ENCODE results near the gene MDFI.

Gene MDFI

DNA sequence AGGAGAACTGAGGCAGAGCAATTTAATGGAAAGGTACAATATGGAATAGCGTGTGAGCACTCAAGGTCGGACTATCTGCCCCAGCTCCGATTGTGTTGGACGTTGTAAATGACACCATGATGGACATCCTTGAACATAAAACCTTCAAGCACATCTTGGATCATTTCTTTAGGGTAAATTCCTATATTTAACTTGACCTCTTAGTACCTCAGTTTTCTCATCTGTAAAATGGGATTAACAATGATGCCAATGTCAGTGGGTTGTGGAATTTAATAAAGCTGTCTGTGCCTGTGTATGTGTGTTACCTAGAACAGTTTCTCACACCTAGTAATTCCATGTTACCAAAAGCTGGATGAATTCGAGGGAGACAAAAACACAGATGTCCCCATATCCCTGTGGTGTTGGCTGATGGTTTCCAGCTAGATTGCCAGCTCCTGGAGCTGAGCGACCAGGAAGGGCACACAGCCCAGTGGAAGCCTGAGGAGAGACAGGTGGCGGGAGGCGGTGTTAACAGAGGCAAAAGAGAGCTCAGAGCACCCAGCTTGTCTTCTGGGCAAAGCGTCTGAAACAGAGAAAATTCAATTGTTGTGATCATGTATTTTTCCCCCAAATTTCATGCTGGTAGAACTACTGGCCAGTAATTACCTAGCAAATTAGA is 32.6 kb downstream of the MDFI start:
- Histone ChIP-seq H3K4me3 (no peak overlapping the region), H3K9me3 (ENCODE audit: low read depth, low read length) (no peaks in the 10 kb centered on the region), H3K36me3 (ENCODE audit: insufficient read depth, low read length) (no peaks in the 10 kb centered on the region), H3K27ac (no peak overlapping the region), H3K9ac (ENCODE audit: insufficient read length) (no peak overlapping the region)
- no peak for TF ChIP-seq POLR2AphosphoS5 (IDR thresholded peaks at IDR 0.05; ENCODE audit: borderline replicate concordance, low read depth, low read length)
- no peak for TF ChIP-seq FOXP2 (optimal IDR thresholded peaks at IDR 0.05; ENCODE audit: control extremely low read depth, extremely low read length, insufficient read depth)
- no peak for TF ChIP-seq EZH2 (IDR thresholded peaks at IDR 0.05)
- no peak for DNase-seq (ENCODE audit: low read depth, low spot score)

GRCh38 chr6:41671376-41671775 is 33.1 kb downstream of the MDFI start:
- Histone ChIP-seq H3K36me3 (ENCODE audit: insufficient read depth, low read length) (no peaks in the 10 kb centered on the region), H3K4me3 (no peak overlapping the region), H3K9ac (ENCODE audit: insufficient read length) (no peak overlapping the region), H3K27ac (no peak overlapping the region), H3K9me3 (ENCODE audit: low read depth, low read length) (no peaks in the 10 kb centered on the region)
- no peak for TF ChIP-seq FOXP2 (optimal IDR thresholded peaks at IDR 0.05; ENCODE audit: control extremely low read depth, extremely low read length, insufficient read depth)
- TF ChIP-seq POLR2AphosphoS5 (IDR thresholded peaks at IDR 0.05; ENCODE audit: borderline replicate concordance, low read depth, low read length): no peak
- TF ChIP-seq EZH2 (IDR thresholded peaks at IDR 0.05): no peak
- no peak for DNase-seq (ENCODE audit: low read depth, low spot score)

DNA sequence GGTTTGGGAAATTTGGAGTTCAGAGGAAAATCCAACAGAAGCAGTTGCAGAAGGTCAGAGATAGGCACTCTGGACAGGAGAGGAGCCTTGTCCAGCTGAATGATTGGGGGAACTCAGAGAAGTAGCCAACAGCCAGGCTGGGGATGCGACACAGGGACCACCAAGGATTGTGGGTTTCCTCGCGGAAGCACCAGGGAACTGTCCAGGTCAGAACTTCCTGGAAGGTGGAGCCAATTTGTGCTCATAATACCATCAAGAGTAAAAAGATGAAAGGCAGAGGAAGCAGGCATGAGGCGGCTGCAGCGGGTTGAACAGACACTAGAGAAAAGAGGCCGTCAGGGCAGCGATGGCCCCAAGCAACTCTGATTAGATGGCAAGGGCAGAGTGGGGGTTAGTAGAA is 33.7 kb downstream of the MDFI start:
- H3K27ac ChIP-seq: no peak overlapping the region
- TF ChIP-seq FOXP2 (optimal IDR thresholded peaks at IDR 0.05; ENCODE audit: control extremely low read depth, extremely low read length, insufficient read depth) (no peak), EZH2 (IDR thresholded peaks at IDR 0.05) (no peak), POLR2AphosphoS5 (IDR thresholded peaks at IDR 0.05; ENCODE audit: borderline replicate concordance, low read depth, low read length) (no peak)
- no peak for DNase-seq (ENCODE audit: low read depth, low spot score)

DNA sequence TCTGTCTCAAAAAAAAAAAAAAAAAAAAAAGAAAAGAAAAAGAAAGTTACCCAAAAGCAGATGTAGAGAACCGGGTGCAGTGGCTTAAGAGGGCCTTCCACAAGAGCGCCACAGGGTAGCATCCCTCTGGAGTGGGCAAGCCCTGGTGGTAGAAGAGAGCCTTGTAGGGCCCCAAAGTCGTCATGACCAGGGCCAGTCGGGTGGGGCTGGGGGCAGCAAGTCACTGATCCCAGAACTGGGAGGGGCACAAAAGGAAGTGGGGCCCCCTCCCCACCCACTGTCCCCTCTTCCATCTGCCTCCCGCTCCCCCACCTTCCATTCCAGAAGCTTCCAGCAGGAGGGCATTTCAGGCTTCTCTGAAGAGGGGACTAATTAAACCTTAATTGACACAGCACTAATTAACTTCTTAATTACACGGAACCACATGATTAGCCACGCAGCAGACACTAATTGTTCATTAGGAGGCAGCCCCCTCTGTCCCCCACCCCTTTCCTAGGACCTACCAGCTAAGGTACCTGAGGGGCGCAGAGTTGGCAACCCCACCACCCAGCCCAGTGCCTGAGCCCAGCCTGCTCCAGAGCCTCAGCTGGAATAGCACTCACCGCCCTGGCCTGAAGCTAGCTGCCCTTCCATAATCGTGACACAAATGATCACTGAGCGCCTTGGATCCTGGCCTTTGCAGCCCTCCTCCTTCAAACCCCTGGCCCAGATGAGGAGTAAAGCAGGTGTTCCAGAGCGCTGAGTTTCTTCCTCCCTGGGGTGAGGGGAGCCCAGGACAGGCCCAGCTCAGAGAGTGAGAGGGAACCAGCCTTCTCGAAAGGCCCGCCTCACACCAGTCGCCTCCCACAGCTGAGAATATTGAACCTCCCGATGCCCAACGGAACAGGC is 34.8 kb downstream of the MDFI start:
- Histone ChIP-seq H3K36me3 (ENCODE audit: insufficient read depth, low read length) (no peaks in the 10 kb centered on the region), H3K9me3 (ENCODE audit: low read depth, low read length) (no peaks in the 10 kb centered on the region), H3K4me3 (no peak overlapping the region), H3K27ac (no peak overlapping the region), H3K9ac (ENCODE audit: insufficient read length) (no peak overlapping the region)
- TF ChIP-seq EZH2 (IDR thresholded peaks at IDR 0.05) (no peak), POLR2AphosphoS5 (IDR thresholded peaks at IDR 0.05; ENCODE audit: borderline replicate concordance, low read depth, low read length) (no peak), FOXP2 (optimal IDR thresholded peaks at IDR 0.05; ENCODE audit: control extremely low read depth, extremely low read length, insufficient read depth) (no peak)
- DNase-seq (ENCODE audit: low read depth, low spot score): no peak

More for the DNA sequence above, 33.7 kb downstream of the MDFI start:
- Histone ChIP-seq H3K9me3 (ENCODE audit: low read depth, low read length) (no peaks in the 10 kb centered on the region), H3K9ac (ENCODE audit: insufficient read length) (no peak overlapping the region), H3K36me3 (ENCODE audit: insufficient read depth, low read length) (no peaks in the 10 kb centered on the region), H3K4me3 (no peak overlapping the region)

GRCh38 chr6:41673704-41674000 is 35.4 kb downstream of the MDFI start:
- TF ChIP-seq FOXP2 (optimal IDR thresholded peaks at IDR 0.05; ENCODE audit: control extremely low read depth, extremely low read length, insufficient read depth) (no peak), EZH2 (IDR thresholded peaks at IDR 0.05) (no peak), POLR2AphosphoS5 (IDR thresholded peaks at IDR 0.05; ENCODE audit: borderline replicate concordance, low read depth, low read length) (no peak)
- DNase-seq (ENCODE audit: low read depth, low spot score): no peak
- Histone ChIP-seq H3K36me3 (ENCODE audit: insufficient read depth, low read length) (no peaks in the 10 kb centered on the region), H3K9ac (ENCODE audit: insufficient read length) (no peak overlapping the region), H3K4me3 (no peak overlapping the region), H3K27ac (no peak overlapping the region), H3K9me3 (ENCODE audit: low read depth, low read length) (no peaks in the 10 kb centered on the region)

GRCh38 chr6:41674231-41675000 is 36.1 kb downstream of the MDFI start:
- H3K4me3 ChIP-seq: no peak overlapping the region
- H3K9ac ChIP-seq (ENCODE audit: insufficient read length): no peak overlapping the region
- no peaks in the 10 kb centered on the region for H3K9me3 ChIP-seq (ENCODE audit: low read depth, low read length)
- DNase-seq (ENCODE audit: low read depth, low spot score): no peak
- H3K36me3 ChIP-seq (ENCODE audit: insufficient read depth, low read length): no peaks in the 10 kb centered on the region
- no peak overlapping the region for H3K27ac ChIP-seq
- no peak for TF ChIP-seq EZH2 (IDR thresholded peaks at IDR 0.05)
- TF ChIP-seq FOXP2 (optimal IDR thresholded peaks at IDR 0.05; ENCODE audit: control extremely low read depth, extremely low read length, insufficient read depth): no peak
- TF ChIP-seq POLR2AphosphoS5 (IDR thresholded peaks at IDR 0.05; ENCODE audit: borderline replicate concordance, low read depth, low read length): no peak

- Histone ChIP-seq H3K36me3 (ENCODE audit: insufficient read depth, low read length) (no peaks in the 10 kb centered on the region), H3K9ac (ENCODE audit: insufficient read length) (no peak overlapping the region), H3K9me3 (ENCODE audit: low read depth, low read length) (no peaks in the 10 kb centered on the region), H3K27ac (peak overlapping the region; percentile 31; the same call in 1 of the 2 replicates), H3K4me3 (no peak overlapping the region)
- TF ChIP-seq FOXP2 (optimal IDR thresholded peaks at IDR 0.05; ENCODE audit: control extremely low read depth, extremely low read length, insufficient read depth): no peak
- TF ChIP-seq POLR2AphosphoS5 (IDR thresholded peaks at IDR 0.05; ENCODE audit: borderline replicate concordance, low read depth, low read length): no peak
- TF ChIP-seq EZH2 (IDR thresholded peaks at IDR 0.05): no peak
- DNase-seq (ENCODE audit: low read depth, low spot score): no peak
Observed at GRCh38 chr6:41675176-41675775, 37.0 kb downstream of the MDFI start.

DNA sequence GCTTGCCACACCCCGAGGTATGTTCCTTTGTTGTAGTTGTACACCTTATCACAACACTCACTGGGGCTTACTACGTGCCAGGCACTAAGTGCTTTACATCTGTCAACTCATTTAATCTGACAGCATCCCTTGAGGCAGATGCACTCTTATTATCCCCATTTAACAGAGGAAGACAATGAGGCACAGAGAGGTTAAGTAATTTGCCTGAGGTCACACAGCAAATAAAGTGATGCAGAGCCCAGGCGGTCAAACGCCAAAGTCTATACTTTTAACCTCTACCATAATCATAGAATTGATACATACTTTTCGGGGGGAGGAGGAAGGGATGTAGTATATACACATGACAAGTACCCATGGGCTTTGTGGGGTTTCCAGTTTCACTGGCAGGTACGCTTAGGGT is 37.7 kb downstream of the MDFI start:
- DNase-seq (ENCODE audit: low read depth, low spot score): no peak
- H3K9ac ChIP-seq (ENCODE audit: insufficient read length): no peak overlapping the region
- H3K4me3 ChIP-seq: no peak overlapping the region
- peak overlapping the region; percentile 31; the same call in 1 of the 2 replicates for H3K27ac ChIP-seq
- no peaks in the 10 kb centered on the region for H3K36me3 ChIP-seq (ENCODE audit: insufficient read depth, low read length)
- H3K9me3 ChIP-seq (ENCODE audit: low read depth, low read length): no peaks in the 10 kb centered on the region
- TF ChIP-seq POLR2AphosphoS5 (IDR thresholded peaks at IDR 0.05; ENCODE audit: borderline replicate concordance, low read depth, low read length) (no peak), EZH2 (IDR thresholded peaks at IDR 0.05) (no peak)
